K562 (cell line): ENCODE data around the gene PPP1R15A. TPM values are rescaled to one million over a fixed set of nuclear protein-coding genes. Genes with fewer than 3 reads are reported as not detected.

ENCODE experiments used
- BCL6 ChIP-seq: fragments of 250-450 bp; sonication (Bioruptor Pico); IDR thresholded peaks from 2 replicates; pipeline ENCODE4 v1.4.0; 2020
- CAMTA2 ChIP-seq: fragments of 250-450 bp; sonication (Bioruptor Pico); conservative IDR thresholded peaks from 2 replicates; pipeline ENCODE4 v1.5.1; 2022
- CCNT2 ChIP-seq: IDR thresholded peaks from 2 replicates; pipeline ENCODE4 v1.6.1; 2011; ENCODE audit warnings: borderline replicate concordance, low read depth, mild to moderate bottlenecking, moderate library complexity, mixed read lengths, low read length; ENCODE audit not compliant: insufficient read length; ENCODE audit errors: extremely low read depth
- CREB1 ChIP-seq, 2 experiments: sonication (generic) in 1 of 2; formaldehyde crosslinking in 1 of 2; IDR thresholded peaks; 2 replicates each; pipeline versions ENCODE4 v1.6.1 to v1.8.0; 2012 to 2022; ENCODE audit warnings: inconsistent platforms in 1 of 2, mild to moderate bottlenecking in 1 of 2, missing genetic modification reagents in 1 of 2, moderate library complexity in 1 of 2
- ETV1 ChIP-seq: fragments of 450-650 bp; conservative IDR thresholded peaks from 2 replicates; pipeline ENCODE4 v1.6.1; 2016; ENCODE audit warnings: missing genetic modification characterization, control low read depth, low read depth, missing compliant biosample characterization
- FOSL1 ChIP-seq: fragments of 200-800 bp; sonication (Bioruptor generic); conservative IDR thresholded peaks from 2 replicates; pipeline ENCODE4 v1.6.1; 2016; ENCODE audit warnings: missing genetic modification characterization, missing compliant biosample characterization
- FOXP1 ChIP-seq: sonication (generic); formaldehyde crosslinking; IDR thresholded peaks from 2 replicates; pipeline ENCODE4 v1.8.0; 2022; ENCODE audit warnings: mild to moderate bottlenecking, missing genetic modification reagents
- RBM34 ChIP-seq: fragments of 200-400 bp; formaldehyde crosslinking; IDR thresholded peaks from 2 replicates; pipeline ENCODE4 v1.6.1; 2018; ENCODE audit warnings: low read length, borderline replicate concordance; ENCODE audit not compliant: insufficient read depth
- RBM39 ChIP-seq: fragments of 200-400 bp; formaldehyde crosslinking; optimal IDR thresholded peaks from 2 replicates; pipeline ENCODE3; 2018; ENCODE audit warnings: low read depth, low read length
- RFX1 ChIP-seq: fragments of 450-650 bp; IDR thresholded peaks from 2 replicates; pipeline ENCODE4 v1.6.1; 2016; ENCODE audit warnings: mild to moderate bottlenecking, moderate library complexity
- SMARCE1 ChIP-seq: fragments of 450-650 bp; IDR thresholded peaks from 2 replicates; pipeline ENCODE4 v1.7.1; 2016; ENCODE audit warnings: mild to moderate bottlenecking
- U2AF2 ChIP-seq: fragments of 200-400 bp; formaldehyde crosslinking; optimal IDR thresholded peaks from 2 replicates; pipeline ENCODE3; 2017; ENCODE audit warnings: low read depth, mild to moderate bottlenecking, low read length
- ZNF384 ChIP-seq: IDR thresholded peaks from 2 replicates; pipeline ENCODE4 v1.6.1; 2012; ENCODE audit warnings: low read depth, low read length, improper control_type of control experiment
- ZNF644 ChIP-seq: fragments of 200-800 bp; sonication (Bioruptor generic); IDR thresholded peaks from 2 replicates; pipeline ENCODE4 v1.6.1; 2016; ENCODE audit warnings: low read depth, missing genetic modification characterization, missing compliant biosample characterization
- ZNF75A ChIP-seq: fragments of 450-650 bp; formaldehyde crosslinking; IDR thresholded peaks from 2 replicates; pipeline ENCODE4 v1.4.0; 2020; ENCODE audit warnings: mild to moderate bottlenecking
- ZNF778 ChIP-seq: fragments of 450-650 bp; formaldehyde crosslinking; IDR thresholded peaks from 2 replicates; pipeline ENCODE4 v1.4.0; 2020; ENCODE audit warnings: mild to moderate bottlenecking, moderate library complexity
- ZNF79 ChIP-seq: fragments of 250-450 bp; sonication (Bioruptor Pico); IDR thresholded peaks from 2 replicates; pipeline ENCODE4 v1.4.0; 2020; ENCODE audit warnings: low read depth, mild to moderate bottlenecking, moderate library complexity
- polyA plus RNA-seq, 8 experiments: library from polyadenylated mRNA; depleted of rRNA in 4 of 8; stranded (reverse) in 5 of 8; unstranded in 3 of 8; fragments of >200 nt; fragmentation: Nextera tagmentation in 2 of 8; fragmentation: Illumina TruSeq in 1 of 8; extraction: Ambion mirVana in 2 of 8; extraction: Trizol in 1 of 8; gene quantifications; 2 replicates each; pipeline versions ENCODE4 v1.2.1 to v1.2.3, GENCODE V29; 2011 to 2014; ENCODE audit warnings: inconsistent platforms in 1 of 8, missing spikeins in 1 of 8
- total RNA-seq, 7 experiments: library from RNA; depleted of rRNA in 6 of 7; stranded (reverse); fragments of >200 nt in 6 of 7; fragmentation: Illumina TruSeq in 2 of 7; extraction: Trizol in 2 of 7; gene quantifications; 2 replicates each; pipeline versions ENCODE4 v1.2.1 to v1.2.3, GENCODE V29; 2011 to 2021; ENCODE audit warnings: low replicate concordance in 1 of 7
- TF ChIP-seq, protein P1 (sequence below), 2 experiments: fragments of 150-350 bp in 1 of 2; IDR thresholded peaks; 2 replicates each; pipeline ENCODE4 v1.6.1; 2012 to 2016; ENCODE audit warnings: low read depth in 2 of 2, low read length in 2 of 2, mild to moderate bottlenecking in 1 of 2, moderate library complexity in 1 of 2
- TF ChIP-seq, protein P2 (sequence below): fragments of 450-650 bp; formaldehyde crosslinking; IDR thresholded peaks from 2 replicates; pipeline ENCODE4 v1.4.0; 2022; ENCODE audit warnings: missing genetic modification characterization
- TF ChIP-seq, protein P3 (sequence below): fragments of 250-450 bp; sonication (Bioruptor Pico); IDR thresholded peaks from 2 replicates; pipeline ENCODE4 v1.8.0; 2022; ENCODE audit warnings: inconsistent platforms, mild to moderate bottlenecking, moderate library complexity, borderline replicate concordance
- TF ChIP-seq, protein P4 (sequence below), 2 experiments: fragments of 450-650 bp in 1 of 2; sonication (generic) in 1 of 2; formaldehyde crosslinking; conservative IDR thresholded peaks; 2 replicates each; pipeline versions ENCODE4 v1.4.0 to v1.8.1; 2020 to 2022; ENCODE audit warnings: mild to moderate bottlenecking in 1 of 2, missing genetic modification reagents in 1 of 2

The PPP1R15A gene
- total and polyA plus RNA-seq, 9 of the 15 experiments (the other 6 are each of a cell fraction or from before 2014, with no cell fraction given) = 0.42 to 73.7 (median 44.0) TPM

DNA sequence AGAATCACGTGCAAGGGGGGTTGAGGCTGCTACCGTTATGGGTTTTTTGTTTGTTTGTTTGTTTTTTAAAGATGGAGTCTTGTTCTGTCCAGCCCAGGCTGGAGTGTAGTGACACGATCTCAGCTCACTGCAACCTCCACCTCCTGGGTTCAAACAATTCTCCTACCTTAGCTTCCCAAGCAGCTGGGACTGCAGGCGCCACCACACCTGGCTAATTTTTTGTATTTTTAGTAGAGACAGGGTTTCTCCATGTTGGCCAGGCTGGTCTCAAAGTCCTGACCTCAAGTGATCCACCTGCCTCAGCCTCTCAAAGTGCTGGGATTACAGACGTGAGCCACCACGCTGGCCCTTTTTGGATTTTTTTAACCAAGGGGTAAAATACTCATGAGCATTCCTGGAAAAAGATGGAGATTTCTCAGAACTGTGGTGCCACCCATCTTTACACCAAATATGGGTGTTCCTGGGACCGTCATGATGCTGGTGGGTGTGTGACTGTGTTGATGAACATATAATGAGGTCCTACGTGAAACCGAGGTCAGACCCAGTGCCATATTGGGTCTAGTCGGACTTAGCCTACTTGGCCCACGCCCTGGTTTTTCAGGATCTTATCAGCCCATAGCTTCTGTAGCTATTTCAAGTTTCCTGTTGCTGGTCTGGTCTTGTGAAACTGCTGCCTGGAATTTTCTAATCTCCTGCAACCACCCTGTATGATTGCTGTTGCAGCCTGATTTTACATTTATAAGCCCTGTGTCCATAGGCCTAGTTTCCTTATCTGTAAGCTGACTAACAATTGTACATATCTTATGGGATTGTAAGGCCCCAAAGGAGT is 6.2 kb downstream of the PPP1R15A start (continued):
- TF ChIP-seq, protein P1, sequence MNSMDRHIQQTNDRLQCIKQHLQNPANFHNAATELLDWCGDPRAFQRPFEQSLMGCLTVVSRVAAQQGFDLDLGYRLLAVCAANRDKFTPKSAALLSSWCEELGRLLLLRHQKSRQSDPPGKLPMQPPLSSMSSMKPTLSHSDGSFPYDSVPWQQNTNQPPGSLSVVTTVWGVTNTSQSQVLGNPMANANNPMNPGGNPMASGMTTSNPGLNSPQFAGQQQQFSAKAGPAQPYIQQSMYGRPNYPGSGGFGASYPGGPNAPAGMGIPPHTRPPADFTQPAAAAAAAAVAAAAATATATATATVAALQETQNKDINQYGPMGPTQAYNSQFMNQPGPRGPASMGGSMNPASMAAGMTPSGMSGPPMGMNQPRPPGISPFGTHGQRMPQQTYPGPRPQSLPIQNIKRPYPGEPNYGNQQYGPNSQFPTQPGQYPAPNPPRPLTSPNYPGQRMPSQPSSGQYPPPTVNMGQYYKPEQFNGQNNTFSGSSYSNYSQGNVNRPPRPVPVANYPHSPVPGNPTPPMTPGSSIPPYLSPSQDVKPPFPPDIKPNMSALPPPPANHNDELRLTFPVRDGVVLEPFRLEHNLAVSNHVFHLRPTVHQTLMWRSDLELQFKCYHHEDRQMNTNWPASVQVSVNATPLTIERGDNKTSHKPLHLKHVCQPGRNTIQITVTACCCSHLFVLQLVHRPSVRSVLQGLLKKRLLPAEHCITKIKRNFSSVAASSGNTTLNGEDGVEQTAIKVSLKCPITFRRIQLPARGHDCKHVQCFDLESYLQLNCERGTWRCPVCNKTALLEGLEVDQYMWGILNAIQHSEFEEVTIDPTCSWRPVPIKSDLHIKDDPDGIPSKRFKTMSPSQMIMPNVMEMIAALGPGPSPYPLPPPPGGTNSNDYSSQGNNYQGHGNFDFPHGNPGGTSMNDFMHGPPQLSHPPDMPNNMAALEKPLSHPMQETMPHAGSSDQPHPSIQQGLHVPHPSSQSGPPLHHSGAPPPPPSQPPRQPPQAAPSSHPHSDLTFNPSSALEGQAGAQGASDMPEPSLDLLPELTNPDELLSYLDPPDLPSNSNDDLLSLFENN (IDR thresholded peaks at IDR 0.05; ENCODE audit: low read depth in 2 of 2, low read length in 2 of 2) = peak in 1 of 2 experiments; percentile 96; a peak in 2 of 4 replicates
- TF ChIP-seq CREB1 (IDR thresholded peaks at IDR 0.05) (peak; percentile 75), CREB1 (CRISPR knock-in tag; IDR thresholded peaks at IDR 0.05) (peak; percentile 65), ZNF644 (tag) (peak; percentile 87), ETV1 (peak; percentile 98), ZNF75A (CRISPR knock-in tag) (no peak), ZNF384 (no peak; the same call in 1 of the 2 replicates), RFX1 (no peak; the same call in 1 of the 2 replicates), ZNF778 (CRISPR knock-in tag) (no peak), CCNT2 (peak; percentile 94), FOXP1 (CRISPR knock-in tag) (peak; percentile 81; the same call in 1 of the 2 replicates), U2AF2 (no peak), RBM39 (no peak), CAMTA2 (CRISPR knock-in tag) (no peak), RBM34 (no peak), SMARCE1 (peak; percentile 96), BCL6 (no peak), ZNF79 (CRISPR knock-in tag) (no peak), FOSL1 (tag) (peak; percentile 94)
- TF ChIP-seq, protein P2, sequence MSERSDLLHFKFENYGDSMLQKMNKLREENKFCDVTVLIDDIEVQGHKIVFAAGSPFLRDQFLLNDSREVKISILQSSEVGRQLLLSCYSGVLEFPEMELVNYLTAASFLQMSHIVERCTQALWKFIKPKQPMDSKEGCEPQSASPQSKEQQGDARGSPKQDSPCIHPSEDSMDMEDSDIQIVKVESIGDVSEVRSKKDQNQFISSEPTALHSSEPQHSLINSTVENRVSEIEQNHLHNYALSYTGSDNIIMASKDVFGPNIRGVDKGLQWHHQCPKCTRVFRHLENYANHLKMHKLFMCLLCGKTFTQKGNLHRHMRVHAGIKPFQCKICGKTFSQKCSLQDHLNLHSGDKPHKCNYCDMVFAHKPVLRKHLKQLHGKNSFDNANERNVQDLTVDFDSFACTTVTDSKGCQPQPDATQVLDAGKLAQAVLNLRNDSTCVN (CRISPR knock-in tag) = peak; percentile 67; the same call in 1 of the 2 replicates
- TF ChIP-seq, protein P3, sequence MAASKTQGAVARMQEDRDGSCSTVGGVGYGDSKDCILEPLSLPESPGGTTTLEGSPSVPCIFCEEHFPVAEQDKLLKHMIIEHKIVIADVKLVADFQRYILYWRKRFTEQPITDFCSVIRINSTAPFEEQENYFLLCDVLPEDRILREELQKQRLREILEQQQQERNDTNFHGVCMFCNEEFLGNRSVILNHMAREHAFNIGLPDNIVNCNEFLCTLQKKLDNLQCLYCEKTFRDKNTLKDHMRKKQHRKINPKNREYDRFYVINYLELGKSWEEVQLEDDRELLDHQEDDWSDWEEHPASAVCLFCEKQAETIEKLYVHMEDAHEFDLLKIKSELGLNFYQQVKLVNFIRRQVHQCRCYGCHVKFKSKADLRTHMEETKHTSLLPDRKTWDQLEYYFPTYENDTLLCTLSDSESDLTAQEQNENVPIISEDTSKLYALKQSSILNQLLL (CRISPR knock-in tag) = no peak
- TF ChIP-seq, protein P4, sequence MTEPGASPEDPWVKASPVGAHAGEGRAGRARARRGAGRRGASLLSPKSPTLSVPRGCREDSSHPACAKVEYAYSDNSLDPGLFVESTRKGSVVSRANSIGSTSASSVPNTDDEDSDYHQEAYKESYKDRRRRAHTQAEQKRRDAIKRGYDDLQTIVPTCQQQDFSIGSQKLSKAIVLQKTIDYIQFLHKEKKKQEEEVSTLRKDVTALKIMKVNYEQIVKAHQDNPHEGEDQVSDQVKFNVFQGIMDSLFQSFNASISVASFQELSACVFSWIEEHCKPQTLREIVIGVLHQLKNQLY (CRISPR knock-in tag; conservative IDR thresholded peaks at IDR 0.05) = no peak
